NCI-H526 (cell line): ENCODE measurements around the gene LZTR1.
"Not testable (repeated sequence)": the region's sequence is repeated elsewhere in the genome, so short reads cannot be mapped to it uniquely, and the experiment has no call there.

Experiments used
- DNase-seq, 2 experiments: peaks; one replicate each; lab custom pipeline; 2025; lab: John Stamatoyannopoulos, UW

Gene LZTR1

DNA sequence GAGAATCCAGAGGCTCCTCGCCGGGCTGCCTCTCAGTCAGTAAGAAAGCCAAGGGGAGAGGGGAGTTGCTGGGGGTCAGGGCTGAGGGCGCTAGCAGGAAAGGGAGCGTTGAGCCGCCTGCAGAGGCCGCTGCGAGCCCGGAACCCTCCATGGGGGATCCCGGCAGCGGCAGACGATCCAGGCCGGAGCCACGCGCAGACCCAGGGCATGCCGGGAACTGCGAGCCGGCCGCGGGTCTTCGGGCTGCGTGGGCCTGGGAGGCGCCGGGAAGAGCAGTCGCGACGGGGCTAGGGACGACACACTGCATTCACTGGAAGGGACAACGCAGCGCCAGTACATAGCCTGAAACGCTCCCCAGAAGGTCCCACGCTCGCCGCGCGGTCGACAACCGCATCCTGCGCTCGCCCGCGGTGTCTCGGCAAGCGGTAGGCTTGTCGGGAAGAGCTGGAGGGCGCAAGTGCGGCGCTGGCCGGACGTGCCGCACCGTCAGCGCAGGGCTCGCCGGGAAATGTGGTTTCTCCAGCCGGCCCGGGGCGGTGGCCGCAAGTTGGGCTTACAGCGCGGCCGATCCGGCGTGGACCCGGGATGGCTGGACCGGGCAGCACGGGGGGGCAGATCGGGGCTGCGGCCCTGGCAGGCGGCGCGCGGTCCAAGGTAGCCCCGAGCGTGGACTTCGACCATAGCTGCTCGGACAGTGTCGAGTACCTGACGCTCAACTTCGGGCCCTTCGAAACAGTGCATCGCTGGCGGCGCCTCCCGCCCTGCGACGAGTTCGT is at the start of gene LZTR1:
Gene LZTR1, plus strand, starts transcription at position 511 of the 776 bp plus-strand sequence. Its CDS starts 75 bp downstream, at position 586.
- DNase-seq, result peak in 1 of 2 experiments; percentile 80

DNA sequence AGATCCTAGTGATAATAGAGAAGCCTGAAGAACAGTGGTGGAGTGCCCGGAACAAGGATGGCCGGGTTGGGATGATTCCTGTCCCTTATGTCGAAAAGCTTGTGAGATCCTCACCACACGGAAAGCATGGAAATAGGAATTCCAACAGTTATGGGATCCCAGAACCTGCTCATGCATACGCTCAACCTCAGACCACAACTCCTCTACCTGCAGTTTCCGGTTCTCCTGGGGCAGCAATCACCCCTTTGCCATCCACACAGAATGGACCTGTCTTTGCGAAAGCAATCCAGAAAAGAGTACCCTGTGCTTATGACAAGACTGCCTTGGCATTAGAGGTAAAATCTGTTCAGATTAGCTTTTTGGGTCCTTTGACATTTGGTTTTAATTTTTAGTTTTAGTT is 48.2 kb upstream of the LZTR1 start:
- DNase-seq, result no peak

GRCh38 chr22:20935049-20935448 is 47.0 kb upstream of the LZTR1 start:
- not testable (repeated sequence) for DNase-seq

DNA sequence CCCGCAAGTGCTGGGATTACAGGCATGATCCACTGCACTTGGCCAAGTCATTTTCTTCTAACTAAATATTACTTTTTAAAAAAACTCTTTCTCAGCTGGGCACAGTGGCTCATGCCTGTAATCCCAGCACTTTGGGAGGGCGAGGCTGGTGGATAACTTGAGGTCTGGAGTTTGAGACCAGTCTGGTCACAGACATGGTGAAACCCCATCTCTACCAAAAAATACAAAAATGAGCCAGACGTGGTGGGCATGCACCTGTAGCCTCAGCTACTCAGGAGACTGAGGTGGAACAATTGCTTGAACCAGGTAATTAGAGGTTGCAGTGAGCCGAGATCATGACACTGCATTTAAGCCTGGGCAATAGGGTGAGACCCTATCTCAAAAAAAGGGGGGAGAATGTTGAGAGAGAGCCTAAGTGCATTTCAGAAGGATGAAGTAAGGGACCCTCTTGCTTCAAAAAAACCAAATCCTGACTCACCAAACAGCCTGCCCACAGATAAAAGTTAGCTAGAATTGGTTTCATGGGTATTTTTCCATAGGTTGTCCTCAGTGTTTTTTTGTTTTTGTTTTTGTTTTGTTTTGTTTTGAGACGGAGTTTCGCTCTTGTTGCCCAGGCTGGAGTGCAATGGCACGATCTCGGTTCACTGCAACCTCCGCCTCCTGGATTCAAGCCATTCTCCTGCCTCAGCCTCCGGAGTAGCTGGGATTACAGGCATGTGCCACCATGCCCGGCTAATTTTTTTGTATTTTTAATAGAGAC is 46.1 kb upstream of the LZTR1 start:
- not testable (repeated sequence) for DNase-seq

DNA sequence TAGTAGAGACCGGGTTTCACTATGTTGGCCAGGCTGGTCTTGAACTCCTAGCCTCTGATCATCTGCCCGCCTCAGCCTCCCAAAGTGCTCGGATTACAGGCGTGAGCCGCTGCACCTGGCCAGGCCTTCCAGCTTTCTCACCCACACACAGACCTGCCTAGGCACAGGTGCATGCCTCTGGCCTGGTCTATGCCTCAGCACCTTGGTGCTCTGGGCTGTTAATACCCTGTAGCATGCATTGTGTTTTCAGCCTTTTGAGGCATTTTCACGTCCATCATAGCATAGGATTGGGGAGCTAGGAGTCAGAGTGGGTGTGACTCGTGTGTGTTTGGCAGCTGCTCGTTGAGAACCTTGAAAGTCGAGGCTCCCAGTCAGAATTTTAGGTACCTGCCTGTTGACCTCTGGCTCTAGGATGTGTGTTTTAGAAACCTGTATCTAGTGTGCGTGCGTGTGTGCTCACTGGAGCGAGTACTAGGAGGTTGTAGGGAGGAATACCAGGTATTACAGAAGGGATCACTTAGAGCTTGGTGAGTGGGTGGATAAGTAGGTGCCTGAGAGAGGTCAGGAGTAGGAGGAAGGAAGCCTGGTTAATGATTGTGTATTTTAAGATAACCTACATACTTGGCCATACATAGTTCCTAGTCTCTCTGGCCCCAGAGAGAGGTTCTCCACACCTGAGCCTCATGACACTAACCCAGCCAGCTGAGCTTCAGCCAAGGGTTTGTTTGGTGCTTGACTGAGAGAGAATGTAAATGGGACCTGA is 44.9 kb upstream of the LZTR1 start:
- no peak for DNase-seq

DNA sequence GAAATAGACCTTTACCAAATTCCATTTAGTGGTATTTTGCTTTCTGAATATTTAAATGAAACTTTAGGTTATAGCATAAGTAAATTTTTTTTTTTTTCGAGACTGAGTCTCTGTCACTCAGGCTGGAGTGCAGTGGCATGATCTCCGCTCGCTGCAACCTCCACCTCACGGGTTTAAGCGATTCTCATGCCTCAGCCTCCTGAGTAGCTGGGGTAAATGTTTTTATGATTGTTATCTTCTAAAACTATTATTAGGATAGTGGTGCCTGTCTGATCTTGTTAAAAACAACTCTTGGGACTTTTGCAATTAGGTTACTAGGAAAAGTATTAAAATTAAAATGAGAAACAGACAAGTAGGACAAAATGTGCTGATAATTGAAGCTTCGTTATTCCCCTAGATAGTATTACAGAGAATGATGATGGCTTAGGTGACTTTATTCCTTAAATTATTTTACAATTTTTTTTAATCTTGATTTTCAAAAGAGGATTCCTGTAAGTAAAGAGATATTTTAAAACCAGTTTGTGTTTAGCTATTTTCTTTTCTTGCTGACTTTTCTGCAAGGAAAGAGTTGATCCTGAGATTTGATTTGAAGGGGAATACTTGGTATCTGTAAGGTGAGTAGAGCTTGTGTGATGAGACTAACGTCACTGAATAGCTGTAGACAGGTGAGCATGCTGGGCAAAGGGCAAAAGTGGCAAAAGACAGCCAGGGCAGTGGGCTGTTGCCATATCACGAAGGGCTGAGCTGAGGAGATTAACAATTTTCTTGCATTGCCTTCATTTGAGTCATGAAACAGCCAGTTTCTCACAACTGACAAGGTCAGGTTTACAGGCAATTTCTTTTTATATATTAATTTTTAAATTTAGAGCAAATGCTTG is 44.1 kb upstream of the LZTR1 start:
- no peak for DNase-seq

- not testable (repeated sequence) for DNase-seq
Measured at GRCh38 chr22:20939457-20940185, 42.5 kb upstream of the LZTR1 start.

DNA sequence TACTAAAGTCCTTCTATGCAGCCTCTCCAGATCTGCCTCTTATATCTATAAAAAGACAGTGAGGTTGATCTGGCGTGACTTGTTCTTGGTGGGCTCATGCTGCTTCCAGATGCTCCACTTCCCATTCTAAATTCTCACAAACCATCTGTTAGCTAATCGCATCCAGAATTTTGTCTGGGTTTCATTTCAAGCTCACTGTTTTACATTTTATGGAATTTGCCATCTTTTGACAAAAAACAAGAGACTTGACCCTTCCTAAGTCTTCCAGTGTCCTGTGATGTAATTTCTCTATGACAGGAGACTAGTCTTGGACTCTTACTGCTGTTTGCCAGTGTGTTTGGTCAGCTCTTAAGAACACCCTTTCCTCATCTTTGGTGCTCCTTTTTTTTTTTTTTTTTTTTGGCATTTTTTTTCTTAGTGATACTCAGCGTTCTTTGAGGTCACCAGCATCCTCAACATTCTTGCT is 41.9 kb upstream of the LZTR1 start:
- no peak for DNase-seq

GRCh38 chr22:20940904-20941385 is 41.2 kb upstream of the LZTR1 start:
- DNase-seq, result no peak

DNA sequence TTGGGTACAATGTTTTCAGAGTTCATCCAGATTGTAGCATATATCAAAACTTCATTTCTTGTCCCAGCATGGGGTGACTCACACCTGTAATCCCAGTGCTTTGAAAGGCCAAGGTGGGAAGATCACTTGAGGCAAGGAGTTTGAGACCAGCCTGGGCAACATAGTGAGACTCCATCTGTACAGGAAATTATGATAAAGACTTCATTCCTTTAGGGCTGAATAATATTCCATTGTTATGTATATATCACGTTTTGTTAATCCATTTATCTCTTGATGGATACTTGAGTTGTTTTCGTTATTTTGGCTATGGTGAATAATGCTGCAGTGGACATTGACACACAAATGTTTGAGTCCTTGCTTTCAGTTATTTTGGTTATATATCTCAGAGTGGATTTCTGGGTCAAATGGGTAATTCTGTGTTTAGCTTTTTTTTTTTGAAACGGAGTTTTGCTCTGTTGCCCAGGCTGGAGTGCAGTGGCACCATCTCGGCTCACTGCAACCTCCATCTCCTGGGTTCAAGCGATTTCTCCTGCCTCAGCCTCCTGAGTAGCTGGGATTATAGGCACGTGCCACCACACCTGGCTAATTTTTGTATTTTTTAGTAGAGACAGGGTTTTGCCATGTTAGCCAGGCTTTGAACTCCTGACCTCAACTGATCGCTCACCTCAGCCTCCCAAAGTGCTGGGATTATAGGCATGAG is 39.7 kb upstream of the LZTR1 start:
- not testable (repeated sequence) for DNase-seq

GRCh38 chr22:20943104-20943933 is 38.8 kb upstream of the LZTR1 start:
- DNase-seq, result no peak

GRCh38 chr22:20944042-20944441 is 38.1 kb upstream of the LZTR1 start:
- DNase-seq, result no peak

DNA sequence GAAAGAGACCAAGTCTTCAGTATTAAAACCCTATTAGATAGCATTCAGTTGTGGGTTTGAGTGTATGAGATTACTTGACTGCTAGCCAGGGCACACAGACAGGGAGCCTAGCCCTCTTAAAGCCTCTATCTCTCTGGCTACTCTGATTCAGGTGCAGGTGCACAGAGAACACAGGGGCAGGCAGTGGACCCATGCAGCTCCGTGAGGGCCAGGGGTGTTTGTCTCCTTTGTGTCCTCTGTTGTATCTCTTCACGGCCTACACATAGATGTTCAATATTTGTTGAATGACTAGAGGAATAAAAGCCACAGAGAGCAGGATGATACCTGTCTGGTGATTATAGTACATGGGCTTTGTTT is 36.5 kb upstream of the LZTR1 start:
- DNase-seq, result no peak

GRCh38 chr22:20946080-20946986 is 35.8 kb upstream of the LZTR1 start:
- no peak for DNase-seq

DNA sequence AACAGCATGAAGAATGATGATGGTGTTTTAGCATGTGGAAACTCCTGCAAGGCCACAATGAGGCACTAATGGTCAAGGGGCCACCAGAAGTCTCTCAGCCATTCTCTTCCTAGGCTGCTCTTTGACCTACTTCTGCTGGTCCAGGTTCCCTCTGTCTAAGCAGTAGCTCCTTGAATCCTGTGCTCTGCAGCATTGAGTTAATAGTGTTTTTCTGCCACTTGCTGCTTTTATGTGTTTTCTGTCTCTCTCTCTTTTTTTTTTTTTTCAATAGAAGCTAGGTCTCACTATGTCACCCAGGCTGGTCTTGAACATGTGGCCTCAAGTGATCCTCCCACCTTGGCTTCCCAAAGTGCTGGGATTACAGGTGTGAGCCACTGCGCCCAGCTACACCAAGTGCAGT is 35.1 kb upstream of the LZTR1 start:
- DNase-seq, result no peak

- DNase-seq, result no peak
Measured at GRCh38 chr22:20948450-20948849, 33.6 kb upstream of the LZTR1 start.

- DNase-seq, result no peak
Measured at GRCh38 chr22:20948989-20949388, 33.1 kb upstream of the LZTR1 start.

DNA sequence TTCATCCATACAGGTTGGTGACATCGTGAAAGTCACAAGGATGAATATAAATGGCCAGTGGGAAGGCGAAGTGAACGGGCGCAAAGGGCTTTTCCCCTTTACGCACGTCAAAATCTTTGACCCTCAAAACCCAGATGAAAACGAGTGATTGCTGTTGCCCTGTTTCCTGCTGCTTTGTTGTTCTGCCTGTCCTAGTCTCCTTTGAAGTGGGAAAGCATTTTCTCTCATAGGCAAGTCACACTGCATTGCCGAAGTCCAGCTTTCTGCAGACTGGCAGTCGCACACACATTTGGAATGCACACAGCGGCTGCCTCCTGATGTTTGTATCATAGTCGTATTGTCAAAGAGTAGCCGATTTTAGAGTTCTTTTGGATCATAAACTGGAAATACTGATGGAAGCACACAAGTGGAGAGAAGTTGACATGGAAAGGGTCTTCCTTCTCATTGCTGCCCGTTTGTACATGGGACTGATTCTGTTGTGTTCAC is 32.4 kb upstream of the LZTR1 start:
- DNase-seq, result no peak
